IMR-90 (cell line): Measurements from ENCODE around the gene ITPR2. TPM values are rescaled to one million over a fixed set of nuclear protein-coding genes. Genes with fewer than 3 reads are reported as not detected.
A peak's percentile ranks its signal among the peaks of the same experiment; 100 is the strongest.

ENCODE experiments used
- ATAC-seq: fragments of 200-7000 bp; cut with Tn5 transposase; 2 replicates; pipeline ENCODE4 v1.9.1; 2020; ENCODE audit warnings: low read depth, mild to moderate bottlenecking, moderate library complexity
- BruUV-seq: library from RNA; stranded (reverse); fragments of 400-500 nt; replicated peaks from 2 replicates; lab custom pipeline; 2021; lab: Mats Ljungman, UMichigan
- CTCF ChIA-PET: fragments of 300-600 bp; formaldehyde crosslinking; extraction: SDS; loops from one replicate; lab custom pipeline; 2021; ENCODE audit warnings: antibody characterized with exemption; lab: Yijun Ruan, JAX
- POLR2A ChIA-PET: fragments of 300-600 bp; sonication (Branson Sonifier 250); formaldehyde crosslinking; loops from one replicate; lab custom pipeline; 2022; ENCODE audit warnings: antibody characterized with exemption; ENCODE audit not compliant: unreplicated experiment; lab: Charles Lee
- DNase-seq: peaks from one replicate; pipeline ENCODE4 v3.0.0; 2013
- H2AFZ ChIP-seq: replicated peaks from 2 replicates; pipeline ENCODE3; 2013; ENCODE audit warnings: low read length, mild to moderate bottlenecking; ENCODE audit not compliant: poor library complexity
- H2AK5ac ChIP-seq: 2 replicates; pipeline ENCODE4 v1.6.1; 2013; ENCODE audit warnings: low read depth, low read length, inconsistent platforms
- H2AK9ac ChIP-seq: replicated peaks from 2 replicates; pipeline ENCODE3; 2013; ENCODE audit warnings: mild to moderate bottlenecking, low read depth, low read length, moderate library complexity; ENCODE audit not compliant: poor library complexity
- H2BK120ac ChIP-seq: 2 replicates; pipeline ENCODE4 v1.6.1; 2013; ENCODE audit warnings: low read depth, low read length, inconsistent platforms
- H2BK15ac ChIP-seq: 3 replicates; pipeline ENCODE4 v1.6.1; 2013; ENCODE audit warnings: low read depth, low read length, inconsistent platforms
- H2BK20ac ChIP-seq: 2 replicates; pipeline ENCODE4 v1.6.1; 2013; ENCODE audit warnings: low read depth, mild to moderate bottlenecking, inconsistent platforms, low read length, moderate library complexity
- H2BK5ac ChIP-seq: 2 replicates; pipeline ENCODE4 v1.6.1; 2013; ENCODE audit warnings: mild to moderate bottlenecking, low read depth, low read length, inconsistent platforms; ENCODE audit not compliant: poor library complexity, severe bottlenecking
- H3K14ac ChIP-seq: replicated peaks from 2 replicates; pipeline ENCODE4 v1.6.1; 2013; ENCODE audit warnings: low read depth, low read length, inconsistent platforms
- H3K18ac ChIP-seq: 2 replicates; pipeline ENCODE4 v1.6.1; 2013; ENCODE audit warnings: low read depth, low read length, control low read depth
- H3K23ac ChIP-seq: 2 replicates; pipeline ENCODE4 v1.6.1; 2013; ENCODE audit warnings: low read depth, low read length, inconsistent platforms
- H3K27ac ChIP-seq: 2 replicates; pipeline ENCODE4 v1.5.1; 2013; ENCODE audit warnings: mild to moderate bottlenecking, control low read depth, low read length; ENCODE audit not compliant: insufficient read depth
- H3K27me3 ChIP-seq: 2 replicates; pipeline ENCODE4 v1.6.1; 2013; ENCODE audit warnings: low read length; ENCODE audit not compliant: control insufficient read depth, insufficient read depth
- H3K36me3 ChIP-seq: 2 replicates; pipeline ENCODE4 v1.6.1; 2013; ENCODE audit warnings: low read length, mixed read lengths; ENCODE audit not compliant: control insufficient read depth, insufficient read depth
- H3K4ac ChIP-seq: 2 replicates; pipeline ENCODE4 v1.6.1; 2013; ENCODE audit warnings: low read depth, low read length, inconsistent platforms
- H3K4me1 ChIP-seq: 2 replicates; pipeline ENCODE4 v1.6.1; 2013; ENCODE audit warnings: low read length, mixed read lengths; ENCODE audit not compliant: control insufficient read depth, insufficient read depth
- H3K4me2 ChIP-seq: 2 replicates; pipeline ENCODE4 v1.6.1; 2013; ENCODE audit warnings: low read depth, mild to moderate bottlenecking, control low read depth, low read length, moderate library complexity
- H3K4me3 ChIP-seq: 2 replicates; pipeline ENCODE4 v1.5.1; 2013; ENCODE audit warnings: low read depth, mild to moderate bottlenecking, control low read depth, low read length, moderate library complexity; ENCODE audit not compliant: insufficient read depth
- H3K56ac ChIP-seq: 2 replicates; pipeline ENCODE4 v1.6.1; 2013; ENCODE audit warnings: low read length, inconsistent platforms; ENCODE audit not compliant: insufficient read depth; ENCODE audit errors: extremely low read depth
- H3K79me1 ChIP-seq, 2 experiments: 2 replicates each; pipeline ENCODE4 v1.6.1; 2013; ENCODE audit warnings: low read length in 2 of 2, inconsistent platforms in 1 of 2, low read depth in 1 of 2
- H3K9ac ChIP-seq: 2 replicates; pipeline ENCODE4 v1.6.1; 2013; ENCODE audit warnings: low read depth, low read length, control low read depth
- H3K9me1 ChIP-seq: 2 replicates; pipeline ENCODE4 v1.6.1; 2013; ENCODE audit warnings: low read length, inconsistent platforms; ENCODE audit not compliant: insufficient read depth
- H3K9me3 ChIP-seq: 2 replicates; pipeline ENCODE4 v1.6.1; 2013; ENCODE audit warnings: low read length; ENCODE audit not compliant: control insufficient read depth, insufficient read depth
- H4K20me1 ChIP-seq: 2 replicates; pipeline ENCODE4 v1.6.1; 2013; ENCODE audit warnings: low read length, inconsistent platforms; ENCODE audit not compliant: insufficient read depth
- H4K5ac ChIP-seq: 2 replicates; pipeline ENCODE4 v1.6.1; 2013; ENCODE audit warnings: mild to moderate bottlenecking, low read depth, low read length, control low read depth
- H4K8ac ChIP-seq, 2 experiments: 2 replicates each; pipeline ENCODE4 v1.6.1; 2013; ENCODE audit warnings: low read depth in 2 of 2, low read length in 2 of 2, control low read depth in 1 of 2, inconsistent platforms in 1 of 2
- H4K91ac ChIP-seq: 2 replicates; pipeline ENCODE4 v1.6.1; 2013; ENCODE audit warnings: low read depth, low read length, inconsistent platforms; ENCODE audit not compliant: insufficient read depth
- FOS ChIP-seq: fragments of 150-350 bp; IDR thresholded peaks from 2 replicates; pipeline ENCODE4 v1.6.1; 2016; ENCODE audit warnings: low read depth, low read length
- MAZ ChIP-seq: IDR thresholded peaks from 2 replicates; pipeline ENCODE4 v1.6.1; 2012; ENCODE audit warnings: low read depth, mild to moderate bottlenecking, low read length, improper control_type of control experiment, moderate library complexity, borderline replicate concordance
- WGBS, 2 experiments: methylation state at CpG; one replicate each; pipeline versions ENCODE4 v1.1.5 to v1.1.7; 2013; ENCODE audit warnings: missing lambda C conversion rate in 2 of 2; ENCODE audit not compliant: insufficient read length in 1 of 2; ENCODE audit errors: extremely low coverage in 2 of 2; 5-methylcytosine and 5-hydroxymethylcytosine counted together
- dilution Hi-C: fragments of 300-500 bp; cut with HindIII; formaldehyde crosslinking; loops from one replicate; pipeline ENCODE4 v1.14.3; 2018; ENCODE audit warnings: low sequenced_read_pairs; ENCODE audit not compliant: unreplicated experiment
- in situ Hi-C: fragments of 300-500 bp; cut with MboI; formaldehyde crosslinking; loops from 3 replicates; pipeline ENCODE4 v1.14.3; 2019; ENCODE audit warnings: low sequenced_read_pairs, inconsistent platforms, mixed read lengths
- intact Hi-C: fragments of 100-400 bp; cut with micrococcal nuclease; formaldehyde crosslinking; loops from 2 replicates; pipeline ENCODE4 v1.10.0; 2022
- polyA plus RNA-seq, 3 experiments: library from polyadenylated mRNA; depleted of rRNA; stranded (reverse); fragments of >200 nt; gene quantifications; 2 replicates each; pipeline ENCODE4 v1.2.3, GENCODE V29; 2012; ENCODE audit warnings: low replicate concordance in 1 of 3
- total RNA-seq: library from RNA; depleted of rRNA; stranded (reverse); fragments of >200 nt; gene quantifications from 2 replicates; pipeline ENCODE4 v1.2.3, GENCODE V29; 2012

ITPR2 gene
- total and polyA plus RNA-seq, 2 of the 4 experiments (the other 2 are of a cell fraction) = 1.2 to 9.0 TPM

GRCh38 chr12:26400627-26401026 is 432.4 kb downstream of the ITPR2 start:
- BruUV-seq = no TSS peak
- WGBS, 2 experiments = 67% methylated on average over 1 of the region's 8 CpGs; no CpG with 5 or more reads in 1 of the 2 experiments
- Histone ChIP-seq H4K5ac (no peak overlapping the region), H2BK15ac (no peak overlapping the region), H3K9ac (no peak overlapping the region), H2BK20ac (no peak overlapping the region), H3K56ac (no peak overlapping the region), H4K91ac (no peak overlapping the region), H2AK5ac (no peak overlapping the region), H3K4me3 (no peak overlapping the region), H4K8ac (no peak overlapping the region), H3K14ac (no peak overlapping the region), H2BK5ac (no peak overlapping the region), H3K79me1 (no peaks in the 10 kb centered on the region), H2BK120ac (no peak overlapping the region), H3K36me3 (no peaks in the 10 kb centered on the region), H2AFZ (no peak overlapping the region), H3K9me3 (no peaks in the 10 kb centered on the region), H3K23ac (no peak overlapping the region), H3K4me2 (no peak overlapping the region), H3K18ac (no peak overlapping the region), H3K27ac (no peak overlapping the region), H3K4ac (no peak overlapping the region), H3K9me1 (peaks cover 3% of the 10 kb centered on the region), H4K20me1 (no peaks in the 10 kb centered on the region), H2AK9ac (peak overlapping the region; percentile 19), H3K27me3 (no peaks in the 10 kb centered on the region), H3K4me1 (no peaks in the 10 kb centered on the region)
- in situ Hi-C loops (no loop called here), intact Hi-C loops (no loop called here), dilution Hi-C loops (no loop called here)
- no peak for ATAC-seq
- CTCF ChIA-PET = no interaction called here
- no peak for TF ChIP-seq FOS
- no peak for TF ChIP-seq MAZ
- DNase-seq = no peak
- POLR2A ChIA-PET = no interaction called here
